Pons (tissue), 1 donor: ENCODE measurements around the gene NFIX.

Experiments used
- DNase-seq: peaks from one replicate; pipeline ENCODE4 v3.0.0-alpha.2; 2016; ENCODE audit warnings: low spot score

Gene NFIX

GRCh38 chr19:13037161-13037560, 41.9 kb downstream of the NFIX start:
- no peak for DNase-seq

- DNase-seq, result no peak
Measured at GRCh38 chr19:13037731-13038130, 42.5 kb downstream of the NFIX start.

- DNase-seq, result no peak
Measured at GRCh38 chr19:13038306-13039210, 43.3 kb downstream of the NFIX start.

GRCh38 chr19:13039211-13039789, 44.0 kb downstream of the NFIX start:
- no peak for DNase-seq

- DNase-seq, result no peak
Measured at GRCh38 chr19:13040232-13040947, 45.1 kb downstream of the NFIX start.

GRCh38 chr19:13040948-13041292, 45.6 kb downstream of the NFIX start:
- no peak for DNase-seq

GRCh38 chr19:13042443-13043130, 47.3 kb downstream of the NFIX start:
- no peak for DNase-seq

- no peak for DNase-seq
Measured at GRCh38 chr19:13043285-13043684, 48.0 kb downstream of the NFIX start.

GRCh38 chr19:13044231-13044836, 49.1 kb downstream of the NFIX start:
- DNase-seq, result no peak

GRCh38 chr19:13045812-13046211, 50.5 kb downstream of the NFIX start:
- no peak for DNase-seq

- no peak for DNase-seq
Measured at GRCh38 chr19:13047374-13047773, 52.1 kb downstream of the NFIX start.

- no peak for DNase-seq
Measured at GRCh38 chr19:13050274-13050673, 55.0 kb downstream of the NFIX start.

- no peak for DNase-seq
Measured at GRCh38 chr19:13051557-13052165, 56.4 kb downstream of the NFIX start.

GRCh38 chr19:13052447-13053175, 57.3 kb downstream of the NFIX start:
- no peak for DNase-seq

GRCh38 chr19:13053238-13053637, 58.0 kb downstream of the NFIX start:
- no peak for DNase-seq

GRCh38 chr19:13053761-13054625, 58.7 kb downstream of the NFIX start:
- peak; percentile 84 for DNase-seq

- no peak for DNase-seq
Measured at GRCh38 chr19:13054626-13055212, 59.4 kb downstream of the NFIX start.

GRCh38 chr19:13055213-13056051, 60.2 kb downstream of the NFIX start:
- DNase-seq, result no peak
